Inflammatory macrophage (primary cell): ENCODE measurements around the gene PSMD14.
"Not testable (repeated sequence)": the region's sequence is repeated elsewhere in the genome, so short reads cannot be mapped to it uniquely, and the experiment has no call there.

ENCODE experiments used
- DNase-seq, 2 donors: peaks; one replicate each; pipeline ENCODE4 v3.0.0-alpha.2; 2020 to 2022

PSMD14 gene

GRCh38 chr2:161337247-161337646, 29.0 kb downstream of the PSMD14 start:
- DNase-seq: no peak

DNA sequence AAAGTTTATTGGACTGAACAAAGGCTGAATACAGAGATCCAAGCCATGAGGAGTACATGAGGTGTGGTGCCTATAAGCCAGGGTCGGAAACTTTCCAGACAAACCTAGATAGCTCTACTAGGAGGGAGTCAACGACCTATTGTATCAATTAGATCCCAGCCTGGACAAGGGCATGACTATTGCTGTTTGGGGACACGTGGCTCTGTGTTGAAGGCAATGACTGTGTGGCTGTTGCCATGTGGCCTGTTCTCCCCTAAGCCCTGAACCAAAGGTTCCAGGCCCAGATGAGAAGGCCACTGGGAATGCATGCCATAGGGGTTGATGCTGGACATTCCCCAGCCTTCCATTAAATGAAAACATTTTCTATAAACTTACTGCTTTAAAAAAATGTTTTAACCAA, 31.3 kb downstream of the PSMD14 start:
- DNase-seq: not testable (repeated sequence)

- DNase-seq: not testable (repeated sequence)
Measured at GRCh38 chr2:161340930-161341413, 32.7 kb downstream of the PSMD14 start.

GRCh38 chr2:161343235-161343634, 35.0 kb downstream of the PSMD14 start:
- no peak for DNase-seq

GRCh38 chr2:161344692-161345091, 36.5 kb downstream of the PSMD14 start:
- peak in 1 of 2 donors; percentile 13 for DNase-seq

DNA sequence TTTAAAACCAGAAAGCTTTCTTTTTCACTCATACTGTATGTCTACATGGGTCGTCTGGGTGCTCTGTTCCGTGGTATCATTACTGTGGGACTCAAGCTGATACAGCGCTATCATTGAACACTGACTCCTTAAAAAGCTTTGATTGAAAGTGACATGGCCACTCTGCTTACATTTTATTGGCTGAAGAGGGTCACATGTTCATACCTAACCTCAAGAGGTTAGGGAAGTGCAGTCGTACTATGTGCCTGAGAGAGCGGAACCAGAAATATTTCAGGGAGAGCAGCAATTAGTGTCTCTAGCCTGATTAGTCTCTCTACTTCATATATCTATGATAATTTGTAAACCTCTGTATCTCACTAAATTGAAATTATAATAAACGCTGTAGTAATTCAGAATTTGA, 43.5 kb downstream of the PSMD14 start:
- no peak for DNase-seq

- no peak for DNase-seq
Measured at GRCh38 chr2:161352719-161353118, 44.5 kb downstream of the PSMD14 start.

DNA sequence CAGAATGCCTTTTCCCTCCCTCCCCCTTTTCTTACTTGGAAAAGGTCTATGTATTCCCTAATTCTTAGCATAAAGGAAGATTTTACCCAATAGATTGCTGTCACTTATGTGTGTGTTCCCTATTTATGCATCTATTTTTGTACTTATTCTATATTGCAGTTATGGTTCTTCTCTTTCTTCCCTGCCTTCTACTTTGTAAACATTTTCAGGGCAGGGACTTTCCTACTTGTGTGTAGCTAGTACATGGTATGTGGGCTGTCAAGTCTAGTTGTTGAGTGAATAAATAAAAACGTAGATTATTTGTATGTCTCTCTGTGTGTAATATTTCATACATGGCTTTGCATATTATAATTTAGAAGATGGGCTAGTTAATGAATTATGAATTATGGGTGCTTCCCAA, 45.3 kb downstream of the PSMD14 start:
- no peak for DNase-seq

DNA sequence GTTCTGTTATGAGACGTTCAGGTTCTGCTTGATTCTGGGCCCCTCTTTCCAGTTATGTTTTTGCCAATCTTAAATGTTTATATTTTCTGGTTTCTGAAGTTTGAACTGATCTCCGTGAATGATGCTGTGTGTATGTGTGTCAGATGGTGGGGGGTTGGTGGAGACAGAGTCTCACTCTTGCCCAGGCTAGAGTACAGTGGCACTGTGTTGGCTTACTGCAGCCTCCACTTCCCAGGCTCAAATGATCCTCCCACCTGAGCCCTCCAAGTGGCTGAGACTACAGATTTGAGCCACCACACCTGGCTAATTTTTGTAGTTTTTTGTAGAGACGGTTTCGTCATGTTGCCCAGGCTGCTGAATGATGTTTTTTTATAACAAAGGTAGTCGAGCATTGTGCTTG, 45.9 kb downstream of the PSMD14 start:
- no peak for DNase-seq

- DNase-seq: no peak
Measured at GRCh38 chr2:161355106-161355505, 46.9 kb downstream of the PSMD14 start.

DNA sequence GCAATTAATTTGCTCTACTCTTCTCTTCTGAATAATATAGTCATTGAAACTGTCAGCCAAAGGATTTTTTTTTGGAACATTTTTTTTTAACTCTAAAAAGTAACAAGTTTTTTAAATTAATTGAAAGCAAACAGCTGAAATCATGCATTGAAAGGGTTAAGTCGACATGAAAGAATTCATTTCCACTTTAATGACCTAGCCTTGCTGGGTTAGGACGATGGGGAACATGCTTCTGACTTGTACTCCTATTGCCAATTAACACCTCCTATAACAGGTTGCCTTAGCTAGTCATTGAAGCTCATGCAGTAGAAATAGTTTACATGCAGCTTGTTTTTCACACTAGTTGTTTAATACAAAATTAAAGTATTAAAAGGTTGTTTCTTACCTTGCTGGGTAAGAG, 47.8 kb downstream of the PSMD14 start:
- DNase-seq: no peak

- no peak for DNase-seq
Measured at GRCh38 chr2:161357097-161357496, 48.9 kb downstream of the PSMD14 start.

- no peak for DNase-seq
Measured at GRCh38 chr2:161358838-161359237, 50.6 kb downstream of the PSMD14 start.

DNA sequence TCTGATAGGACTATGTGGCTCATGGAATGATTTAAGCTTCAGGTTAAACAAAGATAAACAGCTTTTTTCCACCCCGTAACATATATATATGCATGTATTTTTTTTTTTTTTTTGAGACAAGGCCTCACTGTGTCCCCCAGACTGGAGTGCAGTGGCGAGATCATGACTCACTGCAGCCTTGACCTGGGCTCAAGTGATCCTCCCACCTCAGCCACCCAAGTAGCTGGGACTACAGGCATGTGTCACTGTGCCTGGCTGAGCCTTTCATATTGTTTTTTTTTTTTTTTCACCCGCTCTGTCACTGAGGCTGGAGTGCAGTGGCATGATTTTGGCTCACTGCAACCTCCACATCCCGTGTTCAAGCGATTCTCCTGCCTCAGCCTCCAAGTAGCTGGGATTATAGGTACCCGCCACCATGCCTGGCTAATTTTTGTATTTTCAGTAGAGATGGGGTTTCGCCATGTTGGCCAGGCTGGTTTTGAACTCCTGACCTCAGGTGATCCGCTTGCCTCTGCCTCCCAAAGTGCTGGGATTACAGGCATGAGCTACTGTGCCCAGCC, 52.0 kb downstream of the PSMD14 start:
- DNase-seq: not testable (repeated sequence)

DNA sequence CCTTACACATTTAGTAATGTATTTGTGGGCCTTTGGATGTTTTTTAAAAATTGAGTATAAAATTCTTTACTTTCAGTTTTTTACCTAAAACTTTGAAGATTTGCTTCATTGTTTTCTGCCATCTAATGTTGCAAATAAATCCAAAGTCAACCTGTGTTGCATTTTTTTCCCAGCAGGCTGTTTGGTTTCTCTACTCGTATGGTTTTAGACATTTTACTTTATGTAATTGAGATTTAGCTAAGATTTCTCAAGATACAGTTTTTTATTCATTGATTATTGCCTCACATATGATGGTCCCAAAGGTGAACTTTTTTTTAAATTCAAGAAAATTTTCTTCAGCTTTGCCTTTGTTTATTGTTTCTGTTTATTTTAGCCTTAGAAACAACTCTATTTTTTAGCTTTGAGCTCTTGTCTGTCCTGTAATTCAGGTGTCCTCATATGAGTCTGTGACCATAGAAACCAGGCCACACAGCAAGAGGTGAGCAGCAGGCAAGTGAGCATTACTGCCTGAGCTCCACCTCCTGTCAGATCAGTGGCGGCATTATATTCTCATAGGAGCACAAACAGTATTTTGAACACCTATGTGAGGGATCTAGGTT, 54.4 kb downstream of the PSMD14 start:
- DNase-seq: no peak

GRCh38 chr2:161367675-161368074, 59.5 kb downstream of the PSMD14 start:
- DNase-seq: no peak

DNA sequence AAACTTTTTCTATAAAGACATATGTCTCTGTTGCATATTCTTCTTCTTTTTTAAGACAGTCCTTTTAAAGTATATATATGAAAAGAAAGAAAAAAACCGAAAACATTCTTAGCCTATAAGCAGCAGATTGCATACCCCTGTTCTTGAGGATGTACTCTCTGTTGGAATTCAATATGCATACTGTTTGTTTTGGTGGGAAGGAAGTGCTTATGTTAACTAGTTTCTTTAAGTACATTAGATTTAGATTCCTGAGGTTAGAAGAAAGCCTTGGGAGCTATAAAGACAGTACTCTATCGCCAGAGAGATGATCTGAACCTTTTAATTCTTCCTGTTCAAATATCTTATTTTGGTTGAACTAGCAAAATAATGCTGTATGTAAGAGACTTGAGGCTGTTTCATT, 61.1 kb downstream of the PSMD14 start:
- DNase-seq: no peak

DNA sequence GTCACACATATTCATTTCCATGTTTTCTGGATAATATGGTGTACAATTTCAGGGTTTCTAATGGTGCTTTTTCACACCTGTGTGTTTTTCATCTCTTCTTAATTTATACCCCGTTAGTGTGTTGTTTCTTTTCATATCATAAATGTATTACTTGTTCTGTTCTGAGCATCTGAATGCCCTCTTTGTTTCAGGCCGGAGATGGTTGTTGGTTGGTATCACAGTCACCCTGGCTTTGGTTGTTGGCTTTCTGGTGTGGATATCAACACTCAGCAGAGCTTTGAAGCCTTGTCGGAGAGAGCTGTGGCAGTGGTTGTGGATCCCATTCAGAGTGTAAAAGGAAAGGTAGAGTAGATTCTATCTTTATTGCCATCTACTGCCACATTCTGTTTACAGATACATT, 62.8 kb downstream of the PSMD14 start:
- no peak for DNase-seq

DNA sequence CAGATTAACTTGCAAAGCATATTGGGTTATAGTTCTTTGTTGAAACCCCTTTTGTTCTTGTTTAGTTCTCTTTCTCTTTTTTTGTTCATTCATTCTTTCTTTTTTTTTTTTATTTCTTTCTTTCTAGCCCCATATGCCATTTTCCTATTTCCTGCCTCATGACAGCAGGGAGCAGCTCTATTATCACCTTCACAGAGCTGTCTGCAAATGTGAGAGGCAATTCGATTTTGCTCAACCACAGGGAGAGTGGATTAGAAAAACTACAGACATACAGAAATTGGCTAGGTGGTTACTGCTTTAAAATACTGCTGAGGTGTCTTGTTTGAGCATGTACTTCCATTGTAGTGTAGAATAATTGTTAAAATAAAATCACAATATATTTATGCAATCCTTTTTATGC, 63.6 kb downstream of the PSMD14 start:
- no peak for DNase-seq

- no peak for DNase-seq
Measured at GRCh38 chr2:161373942-161374341, 65.7 kb downstream of the PSMD14 start.

- DNase-seq: no peak
Measured at GRCh38 chr2:161374446-161374845, 66.2 kb downstream of the PSMD14 start.

DNA sequence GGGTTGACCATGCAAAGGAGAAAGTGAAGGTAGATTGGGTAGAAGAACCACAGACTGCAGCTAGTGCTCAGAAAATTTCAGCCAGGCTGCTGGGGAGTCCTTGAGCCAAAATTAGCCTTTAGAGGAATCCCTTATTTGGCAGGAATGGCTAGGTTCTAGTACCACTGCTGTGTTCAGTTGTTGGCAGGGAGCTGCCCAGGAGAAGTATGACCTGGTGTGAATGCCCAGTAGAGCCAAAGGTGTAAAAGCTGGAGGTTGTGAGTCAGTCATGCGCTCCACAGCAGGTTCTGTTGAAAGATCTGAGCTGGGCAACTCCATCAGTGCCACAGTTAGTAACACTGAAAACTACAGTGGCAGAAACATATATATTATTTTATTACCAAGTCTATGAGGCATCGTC, 71.5 kb downstream of the PSMD14 start:
- no peak for DNase-seq

DNA sequence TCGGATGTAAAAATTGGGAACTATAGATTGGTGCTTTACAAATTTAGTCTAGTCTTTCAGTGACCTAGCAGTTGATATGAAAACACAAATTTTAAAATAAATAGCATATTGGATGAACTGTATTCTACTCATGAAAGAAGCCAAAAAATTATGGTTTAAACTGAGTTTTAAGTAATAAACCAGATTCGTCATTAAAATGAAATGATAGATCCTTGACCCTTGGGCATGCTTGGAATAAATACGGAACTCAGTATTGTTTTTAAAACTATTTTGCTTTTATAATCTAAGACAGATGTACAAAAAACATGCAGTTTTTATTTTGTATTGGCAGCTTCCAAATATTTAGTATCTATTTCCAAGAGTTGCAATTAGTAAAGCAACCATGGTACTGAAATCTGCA, 73.3 kb downstream of the PSMD14 start:
- DNase-seq: no peak

DNA sequence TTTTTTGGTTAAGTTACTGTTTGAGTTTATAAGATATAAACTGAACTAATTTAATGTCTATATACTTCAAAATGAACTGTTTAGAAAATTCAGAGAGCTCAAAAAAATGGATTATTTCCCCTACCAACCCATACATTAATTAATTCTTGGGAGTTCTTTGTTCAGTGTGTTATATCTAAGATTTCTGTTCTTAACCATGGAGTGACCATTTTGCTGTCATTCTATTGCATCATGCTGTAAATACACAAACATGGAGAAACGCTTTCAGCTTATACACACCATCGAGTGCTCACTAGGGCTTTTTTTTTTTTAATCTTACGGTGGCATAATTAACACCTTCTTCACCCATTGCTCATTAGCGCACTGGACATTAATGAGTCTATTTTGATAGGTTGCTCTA, 74.5 kb downstream of the PSMD14 start:
- DNase-seq: no peak

DNA sequence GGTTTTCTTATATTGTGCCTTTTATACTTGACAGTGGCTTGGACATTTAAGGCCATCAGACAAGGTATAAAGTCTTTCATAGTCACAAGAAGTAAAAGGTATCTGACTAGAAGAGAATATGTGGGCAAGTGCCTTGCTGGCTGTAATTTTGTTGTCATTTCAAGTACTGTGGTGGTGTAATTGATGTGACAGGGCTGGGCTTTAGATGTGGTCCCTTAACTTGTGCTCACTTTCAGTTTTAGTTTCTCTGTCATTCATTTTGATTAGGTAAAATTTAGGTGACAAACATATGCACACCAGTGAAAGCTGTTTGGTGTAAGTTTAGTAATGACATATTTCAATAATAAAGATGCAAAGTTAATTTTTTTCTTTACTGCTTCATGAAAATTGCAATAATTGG, 76.6 kb downstream of the PSMD14 start:
- no peak for DNase-seq
